ENCODE measurements around the gene CCDC12. TPM values are rescaled to one million over a fixed set of nuclear protein-coding genes. Genes with fewer than 3 reads are reported as not detected.

The CCDC12 gene
- total and polyA plus RNA-seq, 2 of the 13 experiments (the other 11 are each of a cell fraction or from before 2014, with no cell fraction given): 30.1 to 49.5 TPM

GRCh38 chr3:46981932-46982471 is 5.5 kb upstream of the CCDC12 start:
- POLR2A ChIA-PET: interaction anchor here (1.3 to 1.5 kb wide), 2 partner anchors 38 to 58 kb away, joined by 3 to 4 read pairs; no protein-coding TSS in a partner anchor
- no peak overlapping the region for H3K27ac ChIP-seq (ENCODE audit: extremely low read length, insufficient read depth, low read length)
- H3K9ac ChIP-seq (ENCODE audit: insufficient read depth, low read depth, low read length): no peak overlapping the region
- no peak for FAIRE-seq
- no peak for DNase-seq (ENCODE audit: low spot score)
- WGBS (ENCODE audit: low lambda C conversion rate): 60% methylated on average over 1 of the region's 5 CpGs
- no peaks in the 10 kb centered on the region for H4K20me1 ChIP-seq (ENCODE audit: insufficient read depth, low read length)
- CTCF ChIA-PET (ENCODE audit: low intra/inter-chr PET ratio, low total read pairs): no interaction called here
- peaks cover 6% of the 10 kb centered on the region for H3K79me2 ChIP-seq (ENCODE audit: insufficient read depth, low read length)
- intact Hi-C loops (cut with micrococcal nuclease; ENCODE audit: unreplicated experiment) (no loop called here), in situ Hi-C loops (cut with HindIII; ENCODE audit: extremely low pct_ligation_motif_present, low pct_unique_long_range_greater_than_20kb) (loop anchor here (5.0 kb wide), 1 partner anchor 50 kb away; no protein-coding TSS in a partner anchor)
- TF ChIP-seq MEIS1 (CRISPR knock-in tag; IDR thresholded peaks at IDR 0.05; ENCODE audit: borderline replicate concordance): no peak
- no peak for TF ChIP-seq HMG20A (CRISPR knock-in tag; IDR thresholded peaks at IDR 0.05; ENCODE audit: borderline replicate concordance)
- peak; percentile 43 for TF ChIP-seq ZNF687 (CRISPR knock-in tag; IDR thresholded peaks at IDR 0.05)
- TF ChIP-seq ZSCAN20 (CRISPR knock-in tag; IDR thresholded peaks at IDR 0.05; ENCODE audit: borderline replicate concordance): no peak
- H3K36me3 ChIP-seq (replicated peaks in 1 of 2; ENCODE audit: control insufficient read depth in 1 of 2, insufficient read depth in 2 of 2, low read length in 2 of 2): no peaks in the 10 kb centered on the region
- ATAC-seq: 0 out of 3 replicates have a peak, but pooled peaks have one; percentile 1
- peaks cover 57% of the 10 kb centered on the region for H3K4me1 ChIP-seq (ENCODE audit: insufficient read depth, low read length)
- H3K9me3 ChIP-seq (ENCODE audit: low read length): no peaks in the 10 kb centered on the region
- no TSS peak for BruUV-seq (replicated peaks)
- H3K4me3 ChIP-seq (replicated peaks in 1 of 3; ENCODE audit: insufficient read depth in 1 of 3, low read depth in 2 of 3, low read length in 3 of 3): no peak overlapping the region; a peak in 1 of 6 replicates
- H2AFZ ChIP-seq (ENCODE audit: low read length): no peak overlapping the region
- no peaks in the 10 kb centered on the region; a peak in 1 of 5 replicates for H3K27me3 ChIP-seq (ENCODE audit: control insufficient read depth in 1 of 2, insufficient read depth in 2 of 2, low read length in 2 of 2)
- peak overlapping the region; percentile 32 for H3K4me2 ChIP-seq (ENCODE audit: low read depth, low read length)
